Neural cell (in vitro differentiated cells): ENCODE data around the gene EMD.

Experiments used
- CTCF ChIP-seq: fragments of 450-650 bp; IDR thresholded peaks from 2 replicates; pipeline ENCODE4 v1.5.1; 2014; ENCODE audit warnings: antibody characterized with exemption, mild to moderate bottlenecking, moderate library complexity; ENCODE audit not compliant: poor library complexity, severe bottlenecking
- TF ChIP-seq, protein P1 (sequence below): IDR thresholded peaks from 2 replicates; pipeline ENCODE4 v1.6.1; 2012; ENCODE audit warnings: borderline replicate concordance

DNA sequence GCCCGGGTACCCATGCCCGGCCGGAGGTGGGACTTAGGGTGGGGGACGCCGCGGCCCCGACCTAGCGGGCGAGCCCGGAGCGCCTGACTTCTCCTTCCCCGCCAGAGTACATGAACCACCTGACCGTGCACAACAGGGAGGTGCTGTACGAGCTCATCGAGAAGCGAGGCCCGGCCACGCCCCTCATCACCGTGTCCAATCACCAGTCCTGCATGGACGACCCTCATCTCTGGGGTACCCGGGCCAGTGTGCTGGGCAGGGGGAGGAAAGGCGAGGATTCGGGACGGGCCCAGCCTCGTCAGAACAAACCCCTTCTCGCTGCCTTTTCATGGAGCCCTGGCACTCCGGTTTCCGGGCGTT lies 32.9 kb downstream of the EMD start:
- no peak for TF ChIP-seq CTCF
- TF ChIP-seq, protein P1, sequence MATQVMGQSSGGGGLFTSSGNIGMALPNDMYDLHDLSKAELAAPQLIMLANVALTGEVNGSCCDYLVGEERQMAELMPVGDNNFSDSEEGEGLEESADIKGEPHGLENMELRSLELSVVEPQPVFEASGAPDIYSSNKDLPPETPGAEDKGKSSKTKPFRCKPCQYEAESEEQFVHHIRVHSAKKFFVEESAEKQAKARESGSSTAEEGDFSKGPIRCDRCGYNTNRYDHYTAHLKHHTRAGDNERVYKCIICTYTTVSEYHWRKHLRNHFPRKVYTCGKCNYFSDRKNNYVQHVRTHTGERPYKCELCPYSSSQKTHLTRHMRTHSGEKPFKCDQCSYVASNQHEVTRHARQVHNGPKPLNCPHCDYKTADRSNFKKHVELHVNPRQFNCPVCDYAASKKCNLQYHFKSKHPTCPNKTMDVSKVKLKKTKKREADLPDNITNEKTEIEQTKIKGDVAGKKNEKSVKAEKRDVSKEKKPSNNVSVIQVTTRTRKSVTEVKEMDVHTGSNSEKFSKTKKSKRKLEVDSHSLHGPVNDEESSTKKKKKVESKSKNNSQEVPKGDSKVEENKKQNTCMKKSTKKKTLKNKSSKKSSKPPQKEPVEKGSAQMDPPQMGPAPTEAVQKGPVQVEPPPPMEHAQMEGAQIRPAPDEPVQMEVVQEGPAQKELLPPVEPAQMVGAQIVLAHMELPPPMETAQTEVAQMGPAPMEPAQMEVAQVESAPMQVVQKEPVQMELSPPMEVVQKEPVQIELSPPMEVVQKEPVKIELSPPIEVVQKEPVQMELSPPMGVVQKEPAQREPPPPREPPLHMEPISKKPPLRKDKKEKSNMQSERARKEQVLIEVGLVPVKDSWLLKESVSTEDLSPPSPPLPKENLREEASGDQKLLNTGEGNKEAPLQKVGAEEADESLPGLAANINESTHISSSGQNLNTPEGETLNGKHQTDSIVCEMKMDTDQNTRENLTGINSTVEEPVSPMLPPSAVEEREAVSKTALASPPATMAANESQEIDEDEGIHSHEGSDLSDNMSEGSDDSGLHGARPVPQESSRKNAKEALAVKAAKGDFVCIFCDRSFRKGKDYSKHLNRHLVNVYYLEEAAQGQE: no peak
